ENCODE results near the gene FBXW7. TPM values are rescaled to one million over a fixed set of nuclear protein-coding genes. Genes with fewer than 3 reads are reported as not detected.

Gene FBXW7
- total RNA-seq, 2 experiments from 2014 or later: 128 to 140 TPM

DNA sequence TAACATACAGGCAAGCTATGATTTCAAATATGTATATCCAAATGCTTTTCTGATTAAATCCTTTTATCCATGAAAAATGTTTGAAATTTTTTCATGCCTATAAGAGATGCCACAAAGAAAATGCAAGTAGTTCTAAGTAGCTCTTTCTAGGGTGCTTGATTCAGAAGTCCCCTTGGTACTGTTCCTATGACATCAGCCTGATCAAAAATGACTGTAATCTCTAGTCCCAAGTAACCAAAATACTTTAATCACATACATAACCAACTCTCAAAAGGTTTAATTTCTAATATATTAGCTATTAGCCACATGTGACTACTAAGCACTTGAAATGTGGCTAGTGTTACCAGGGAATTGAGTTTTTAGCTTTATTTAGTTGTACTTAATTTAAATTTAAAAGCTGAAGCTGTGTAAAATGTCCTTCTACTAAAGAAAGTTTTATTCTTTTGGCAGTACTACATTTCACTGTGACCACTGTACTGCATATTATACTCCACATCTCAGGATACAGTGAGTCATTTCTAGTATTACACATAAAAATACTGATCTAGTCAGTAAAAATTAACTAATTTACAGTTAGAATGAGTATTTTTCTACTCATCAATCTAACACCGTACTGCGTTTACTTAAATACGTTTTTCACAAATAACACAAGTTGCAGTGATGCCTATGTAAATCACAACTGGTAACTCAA lies 33.9 kb downstream of the FBXW7 start:
- Histone ChIP-seq H3K4me3 (ENCODE audit: low read length) (no peak overlapping the region), H3K4me1 (ENCODE audit: insufficient read depth, low read length) (no peaks in the 10 kb centered on the region), H3K27me3 (ENCODE audit: control insufficient read depth in 1 of 2, insufficient read depth in 2 of 2, low read length in 2 of 2) (no peaks in the 10 kb centered on the region), H3K36me3 (ENCODE audit: insufficient read depth, low read length) (peaks cover 5% of the 10 kb centered on the region), H3K27ac (ENCODE audit: low read depth in 1 of 2, low read length in 2 of 2) (no peak overlapping the region), H3K9me3 (ENCODE audit: control insufficient read depth in 1 of 2, insufficient read depth in 1 of 2, low read length in 2 of 2) (no peaks in the 10 kb centered on the region)
- H3K27ac Mint-ChIP-seq: peak overlapping the region; percentile 2
- peaks cover 46% of the 10 kb centered on the region for H3K4me1 Mint-ChIP-seq (ENCODE audit: low read depth)
- CTCF ChIA-PET: interaction anchor here (0.9 to 4.3 kb wide), 22 partner anchors 11 to 233 kb away, joined by 3 to 51 read pairs (median 4); partner anchors contain the start of gene FBXW7
- H3K4me3 Mint-ChIP-seq: no peak overlapping the region
- H3K27me3 Mint-ChIP-seq: no peaks in the 10 kb centered on the region
- peaks cover 3% of the 10 kb centered on the region for H3K36me3 Mint-ChIP-seq (ENCODE audit: low read depth)
- intact Hi-C loops (cut with DNase I, micrococcal nuclease): loop anchor here (1.0 to 5.0 kb wide), 6 partner anchors 35 to 627 kb away; partner anchors contain the start of gene FBXW7 (in 2 of the 2)
- POLR2A ChIA-PET: interaction anchor here (0.7 to 2.1 kb wide), 8 partner anchors 15 to 277 kb away, joined by 3 to 48 read pairs (median 6); partner anchors contain the start of genes ARFIP1, FBXW7 and TIGD4
- no peak for ATAC-seq (ENCODE audit: poor library complexity)
- H3K9me3 Mint-ChIP-seq: no peaks in the 10 kb centered on the region
- DNase-seq: no peak
- TF ChIP-seq, protein P1, sequence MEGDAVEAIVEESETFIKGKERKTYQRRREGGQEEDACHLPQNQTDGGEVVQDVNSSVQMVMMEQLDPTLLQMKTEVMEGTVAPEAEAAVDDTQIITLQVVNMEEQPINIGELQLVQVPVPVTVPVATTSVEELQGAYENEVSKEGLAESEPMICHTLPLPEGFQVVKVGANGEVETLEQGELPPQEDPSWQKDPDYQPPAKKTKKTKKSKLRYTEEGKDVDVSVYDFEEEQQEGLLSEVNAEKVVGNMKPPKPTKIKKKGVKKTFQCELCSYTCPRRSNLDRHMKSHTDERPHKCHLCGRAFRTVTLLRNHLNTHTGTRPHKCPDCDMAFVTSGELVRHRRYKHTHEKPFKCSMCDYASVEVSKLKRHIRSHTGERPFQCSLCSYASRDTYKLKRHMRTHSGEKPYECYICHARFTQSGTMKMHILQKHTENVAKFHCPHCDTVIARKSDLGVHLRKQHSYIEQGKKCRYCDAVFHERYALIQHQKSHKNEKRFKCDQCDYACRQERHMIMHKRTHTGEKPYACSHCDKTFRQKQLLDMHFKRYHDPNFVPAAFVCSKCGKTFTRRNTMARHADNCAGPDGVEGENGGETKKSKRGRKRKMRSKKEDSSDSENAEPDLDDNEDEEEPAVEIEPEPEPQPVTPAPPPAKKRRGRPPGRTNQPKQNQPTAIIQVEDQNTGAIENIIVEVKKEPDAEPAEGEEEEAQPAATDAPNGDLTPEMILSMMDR (IDR thresholded peaks at IDR 0.05): no peak

DNA sequence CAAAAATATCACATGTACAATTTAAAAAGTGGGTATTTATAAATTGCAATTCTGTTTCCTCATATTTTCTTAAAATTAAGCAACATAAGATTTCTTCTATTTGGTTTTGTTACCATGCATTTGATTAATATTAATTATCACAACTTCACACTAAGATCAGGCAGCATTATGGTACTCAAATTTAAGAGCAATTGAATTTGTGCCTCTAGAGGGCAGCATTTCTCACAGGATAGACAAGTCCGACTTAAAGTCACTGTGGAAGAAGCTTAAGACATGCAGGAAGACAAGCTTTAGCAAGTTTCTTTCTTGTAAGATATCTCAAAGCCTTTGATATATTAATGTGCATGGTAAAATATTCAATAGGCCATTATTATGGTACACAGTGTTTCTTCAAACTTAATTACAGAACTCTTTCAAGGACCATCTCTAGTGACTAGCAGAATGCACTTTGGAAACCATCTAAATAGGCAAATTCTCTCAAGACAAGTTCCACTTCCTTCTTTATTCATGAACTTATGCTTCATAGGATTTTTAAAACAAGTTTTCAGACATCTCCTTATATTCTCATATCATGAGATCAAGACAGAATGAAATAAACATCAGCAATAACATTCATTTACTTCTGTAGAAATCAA lies 35.0 kb downstream of the FBXW7 start:
- POLR2A ChIA-PET: interaction anchor here (0.5 to 2.1 kb wide), 11 partner anchors 14 to 278 kb away, joined by 3 to 48 read pairs (median 4); partner anchors contain the start of genes ARFIP1, FBXW7 and TIGD4
- H3K4me1 Mint-ChIP-seq (ENCODE audit: low read depth): peaks cover 40% of the 10 kb centered on the region
- H3K36me3 ChIP-seq (ENCODE audit: insufficient read depth, low read length): no peaks in the 10 kb centered on the region

DNA sequence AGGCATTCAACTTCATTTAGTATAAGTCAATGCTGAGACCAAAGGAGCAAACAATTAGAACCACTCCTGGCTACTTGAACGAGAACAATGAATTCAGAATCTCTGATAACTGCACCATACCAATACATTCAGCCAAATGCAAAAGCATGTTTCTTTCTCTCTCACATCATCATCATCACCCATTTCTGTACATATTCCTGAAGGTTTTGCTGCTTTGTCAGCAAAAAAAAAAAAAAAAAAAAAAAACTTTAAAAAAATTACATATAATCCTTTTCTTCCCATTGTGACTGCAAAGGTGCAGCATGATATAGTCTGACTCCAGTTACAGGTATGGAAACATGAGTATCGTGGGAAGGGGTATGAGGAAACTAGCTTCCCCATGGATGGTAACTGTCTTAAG lies 35.6 kb downstream of the FBXW7 start:
- Histone ChIP-seq H3K36me3 (ENCODE audit: insufficient read depth, low read length) (no peaks in the 10 kb centered on the region), H3K9me3 (ENCODE audit: control insufficient read depth in 1 of 2, insufficient read depth in 1 of 2, low read length in 2 of 2) (no peaks in the 10 kb centered on the region), H3K27ac (ENCODE audit: low read depth in 1 of 2, low read length in 2 of 2) (no peak overlapping the region), H3K4me3 (ENCODE audit: low read length) (no peak overlapping the region), H3K4me1 (ENCODE audit: insufficient read depth, low read length) (peaks cover 3% of the 10 kb centered on the region), H3K27me3 (ENCODE audit: control insufficient read depth in 1 of 2, insufficient read depth in 2 of 2, low read length in 2 of 2) (no peaks in the 10 kb centered on the region)
- H3K4me3 Mint-ChIP-seq: no peak overlapping the region
- H3K9me3 Mint-ChIP-seq: no peaks in the 10 kb centered on the region
- no peaks in the 10 kb centered on the region for H3K27me3 Mint-ChIP-seq
- DNase-seq (no peak), ATAC-seq (ENCODE audit: poor library complexity) (no peak)
- ChIA-PET POLR2A (interaction anchor here (1.0 to 2.1 kb wide), 6 partner anchors 36 to 279 kb away, joined by 3 to 48 read pairs (median 7); partner anchors contain the start of genes ARFIP1, FBXW7 and TIGD4), CTCF (interaction anchor here (1.0 to 4.3 kb wide), 13 partner anchors 9 to 144 kb away, joined by 3 to 51 read pairs (median 5); no protein-coding TSS in a partner anchor)
- no peak overlapping the region for H3K27ac Mint-ChIP-seq
- peaks cover 46% of the 10 kb centered on the region for H3K4me1 Mint-ChIP-seq (ENCODE audit: low read depth)
- intact Hi-C loops (cut with DNase I, micrococcal nuclease): loop anchor here (1.0 to 5.0 kb wide), 5 partner anchors 37 to 629 kb away; partner anchors contain the start of gene FBXW7 (in 2 of the 2)
- no peaks in the 10 kb centered on the region for H3K36me3 Mint-ChIP-seq (ENCODE audit: low read depth)
- TF ChIP-seq, protein P1 (IDR thresholded peaks at IDR 0.05): no peak

More for the DNA sequence above, 35.0 kb downstream of the FBXW7 start:
- Histone ChIP-seq H3K4me1 (ENCODE audit: insufficient read depth, low read length) (peaks cover 3% of the 10 kb centered on the region), H3K27ac (ENCODE audit: low read depth in 1 of 2, low read length in 2 of 2) (no peak overlapping the region), H3K27me3 (ENCODE audit: control insufficient read depth in 1 of 2, insufficient read depth in 2 of 2, low read length in 2 of 2) (no peaks in the 10 kb centered on the region), H3K4me3 (ENCODE audit: low read length) (no peak overlapping the region), H3K9me3 (ENCODE audit: control insufficient read depth in 1 of 2, insufficient read depth in 1 of 2, low read length in 2 of 2) (no peaks in the 10 kb centered on the region)
- TF ChIP-seq, protein P1 (IDR thresholded peaks at IDR 0.05): peak; percentile 84
- Mint-ChIP-seq H3K4me3 (no peak overlapping the region), H3K9me3 (no peaks in the 10 kb centered on the region), H3K27ac (no peak overlapping the region), H3K27me3 (no peaks in the 10 kb centered on the region), H3K36me3 (ENCODE audit: low read depth) (no peaks in the 10 kb centered on the region)
- peak; percentile 85 for ATAC-seq (ENCODE audit: poor library complexity)
- CTCF ChIA-PET: interaction anchor here (0.6 to 4.3 kb wide), 42 partner anchors 9 to 289 kb away, joined by 3 to 51 read pairs (median 4); partner anchors contain the start of gene FBXW7
- intact Hi-C loops (cut with DNase I, micrococcal nuclease): loop anchor here (1.0 to 5.0 kb wide), 6 partner anchors 36 to 628 kb away; partner anchors contain the start of gene FBXW7 (in 2 of the 2)
- peak in 10 of 14 experiments; percentile 22 to 90 (median 56) for DNase-seq

All from CD4-positive, alpha-beta T cell (primary cell).